Activated CD8-positive, alpha-beta memory T cell treated with anti-CD3 and anti-CD28 coated beads, Interleukin-2, amount 50 U/mL, for 24 hours (primary cell): ENCODE measurements around the gene BRD3.
"Not testable (repeated sequence)": the region's sequence is repeated elsewhere in the genome, so short reads cannot be mapped to it uniquely, and the experiment has no call there.

Experiments used
- DNase-seq: peaks from one replicate; pipeline ENCODE4 v3.0.0-alpha.2; 2020; ENCODE audit errors: extremely low read depth

Gene BRD3

GRCh38 chr9:133993635-133994253, 74.1 kb downstream of the BRD3 start:
- no peak for DNase-seq

- peak; percentile 24 for DNase-seq
Measured at GRCh38 chr9:133992780-133993634, 74.8 kb downstream of the BRD3 start.

GRCh38 chr9:133991964-133992779, 75.7 kb downstream of the BRD3 start, which contains the start of gene VAV2:
TSS of gene VAV2 (minus strand) at chr9:133992324. CDS start at chr9:133992278, 46 bp downstream.
- no peak for DNase-seq

- no peak for DNase-seq
Measured at GRCh38 chr9:133991214-133991921, 76.5 kb downstream of the BRD3 start.

- no peak for DNase-seq
Measured at GRCh38 chr9:133990366-133991213, 77.2 kb downstream of the BRD3 start.

- no peak for DNase-seq
Measured at GRCh38 chr9:133989625-133990365, 78.0 kb downstream of the BRD3 start.

GRCh38 chr9:133988771-133989170, 79.1 kb downstream of the BRD3 start:
- DNase-seq, result not testable (repeated sequence)

- no peak for DNase-seq
Measured at GRCh38 chr9:133987946-133988665, 79.7 kb downstream of the BRD3 start.

- no peak for DNase-seq
Measured at GRCh38 chr9:133987446-133987788, 80.4 kb downstream of the BRD3 start.

- DNase-seq, result no peak
Measured at GRCh38 chr9:133986774-133987445, 80.9 kb downstream of the BRD3 start.

- no peak for DNase-seq
Measured at GRCh38 chr9:133986061-133986460, 81.8 kb downstream of the BRD3 start.

- no peak for DNase-seq
Measured at GRCh38 chr9:133982971-133983720, 84.7 kb downstream of the BRD3 start.

GRCh38 chr9:133981958-133982681, 85.7 kb downstream of the BRD3 start:
- no peak for DNase-seq

GRCh38 chr9:133981589-133981957, 86.3 kb downstream of the BRD3 start:
- DNase-seq, result no peak

- DNase-seq, result no peak
Measured at GRCh38 chr9:133980864-133981588, 86.8 kb downstream of the BRD3 start.
